ENCODE measurements around the gene GRM4. TPM values are rescaled to one million over a fixed set of nuclear protein-coding genes. Genes with fewer than 3 reads are reported as not detected.

Gene GRM4
- total and polyA plus RNA-seq, 5 donors from 2014 or later: not detected

GRCh38 chr6:33992191-33992590 lies 153.7 kb downstream of the GRM4 start:
- Histone ChIP-seq H3K9me3 (ENCODE audit: control insufficient read depth in 2 of 2, low read length in 2 of 2) (peaks cover under 1 to 2% of the 10 kb centered on the region in 2 experiments), H3K4me1 (ENCODE audit: control insufficient read depth, insufficient read depth, low read length, poor library complexity, severe bottlenecking) (no peaks in the 10 kb centered on the region), H3K4me3 (ENCODE audit: low read depth, low read length) (no peak overlapping the region), H3K27me3 (ENCODE audit: control insufficient read depth, insufficient read depth, low read length) (no peaks in the 10 kb centered on the region), H3K36me3 (ENCODE audit: control insufficient read depth, insufficient read depth, low read length) (no peaks in the 10 kb centered on the region), H3K27ac (ENCODE audit: insufficient read depth, low read length, poor library complexity, severe bottlenecking) (no peak overlapping the region)
- ATAC-seq (ENCODE audit: low read depth in 2 of 2) (no peak), DNase-seq (no peak)
- Mint-ChIP-seq H3K27me3 (peaks cover 24% of the 10 kb centered on the region), H3K4me3 (no peak overlapping the region), H3K27ac (no peak overlapping the region), H3K4me1 (peaks cover 0 to 3% (median 0%) of the 10 kb centered on the region in 4 donors), H3K9me3 (peaks cover 0 to 7% (median 3%) of the 10 kb centered on the region in 7 donors), H3K36me3 (no peaks in the 10 kb centered on the region)

- Mint-ChIP-seq H3K4me3 (no peak overlapping the region), H3K9me3 (peaks cover 0 to 3% (median 0%) of the 10 kb centered on the region in 7 donors), H3K36me3 (no peaks in the 10 kb centered on the region), H3K27ac (peak overlapping the region in 1 of 3 donors; percentile 68), H3K4me1 (peaks cover 0 to 3% (median 0%) of the 10 kb centered on the region in 4 donors), H3K27me3 (peaks cover 24% of the 10 kb centered on the region)
- Histone ChIP-seq H3K9me3 (ENCODE audit: control insufficient read depth in 2 of 2, low read length in 2 of 2) (no peaks in the 10 kb centered on the region), H3K36me3 (ENCODE audit: control insufficient read depth, insufficient read depth, low read length) (no peaks in the 10 kb centered on the region), H3K27ac (ENCODE audit: insufficient read depth, low read length, poor library complexity, severe bottlenecking) (no peak overlapping the region), H3K4me3 (ENCODE audit: low read depth, low read length) (no peak overlapping the region), H3K27me3 (ENCODE audit: control insufficient read depth, insufficient read depth, low read length) (no peaks in the 10 kb centered on the region), H3K4me1 (ENCODE audit: control insufficient read depth, insufficient read depth, low read length, poor library complexity, severe bottlenecking) (no peaks in the 10 kb centered on the region)
- no peak for ATAC-seq (ENCODE audit: low read depth in 2 of 2)
- DNase-seq: no peak
These were observed 154.3 kb downstream of the GRM4 start for GRCh38 chr6:33991610-33992009.

DNA sequence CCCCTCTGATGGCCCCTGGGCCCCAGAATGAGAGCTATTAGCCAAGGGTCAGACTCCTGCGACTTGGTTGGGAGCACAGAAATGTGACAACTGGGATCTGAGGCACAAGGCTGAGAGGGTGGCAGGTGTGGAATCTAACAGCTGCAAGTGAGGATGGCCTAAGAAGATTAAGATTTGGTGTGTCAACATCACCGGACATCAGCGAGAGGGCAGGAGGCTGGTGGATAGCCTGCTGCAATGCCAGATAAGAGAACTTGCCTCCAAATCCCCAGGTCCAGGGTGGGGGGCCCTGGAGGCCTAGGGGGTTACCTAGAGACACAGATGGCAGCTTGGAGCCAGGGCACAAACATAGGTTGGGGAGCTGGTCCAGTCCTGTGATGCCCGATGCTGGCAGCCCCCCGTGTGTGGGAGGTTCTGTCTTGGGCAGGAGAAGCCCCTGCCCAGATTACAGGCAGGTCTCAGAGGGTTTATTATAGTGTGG lies 155.8 kb downstream of the GRM4 start:
- H3K9me3 ChIP-seq (ENCODE audit: control insufficient read depth in 2 of 2, low read length in 2 of 2): no peaks in the 10 kb centered on the region
- Mint-ChIP-seq H3K27ac (no peak overlapping the region), H3K4me1 (peaks cover 0 to 3% (median 0%) of the 10 kb centered on the region in 4 donors), H3K36me3 (no peaks in the 10 kb centered on the region), H3K27me3 (peaks cover 20% of the 10 kb centered on the region), H3K9me3 (peaks cover 0 to 3% (median 0%) of the 10 kb centered on the region in 7 donors), H3K4me3 (no peak overlapping the region)
- no peaks in the 10 kb centered on the region for H3K27me3 ChIP-seq (ENCODE audit: control insufficient read depth, insufficient read depth, low read length)
- no peak for DNase-seq
- no peaks in the 10 kb centered on the region for H3K36me3 ChIP-seq (ENCODE audit: control insufficient read depth, insufficient read depth, low read length)
- H3K27ac ChIP-seq (ENCODE audit: insufficient read depth, low read length, poor library complexity, severe bottlenecking): no peak overlapping the region
- no peak overlapping the region for H3K4me3 ChIP-seq (ENCODE audit: low read depth, low read length)
- H3K4me1 ChIP-seq (ENCODE audit: control insufficient read depth, insufficient read depth, low read length, poor library complexity, severe bottlenecking): no peaks in the 10 kb centered on the region
- ATAC-seq (ENCODE audit: low read depth in 2 of 2): no peak

GRCh38 chr6:33989016-33989854 lies 156.7 kb downstream of the GRM4 start:
- H3K4me3 ChIP-seq (ENCODE audit: low read depth, low read length): no peak overlapping the region
- Mint-ChIP-seq H3K27ac (peak overlapping the region in 1 of 3 donors; percentile 21), H3K4me1 (peaks cover 0 to 3% (median 0%) of the 10 kb centered on the region in 4 donors), H3K4me3 (no peak overlapping the region), H3K36me3 (no peaks in the 10 kb centered on the region), H3K27me3 (peaks cover 15% of the 10 kb centered on the region), H3K9me3 (no peaks in the 10 kb centered on the region)
- H3K36me3 ChIP-seq (ENCODE audit: control insufficient read depth, insufficient read depth, low read length): no peaks in the 10 kb centered on the region
- ATAC-seq (ENCODE audit: low read depth in 2 of 2) (no peak), DNase-seq (no peak)
- H3K27ac ChIP-seq (ENCODE audit: insufficient read depth, low read length, poor library complexity, severe bottlenecking): no peak overlapping the region
- no peaks in the 10 kb centered on the region for H3K27me3 ChIP-seq (ENCODE audit: control insufficient read depth, insufficient read depth, low read length)
- H3K9me3 ChIP-seq (ENCODE audit: control insufficient read depth in 2 of 2, low read length in 2 of 2): no peaks in the 10 kb centered on the region
- H3K4me1 ChIP-seq (ENCODE audit: control insufficient read depth, insufficient read depth, low read length, poor library complexity, severe bottlenecking): no peaks in the 10 kb centered on the region

DNA sequence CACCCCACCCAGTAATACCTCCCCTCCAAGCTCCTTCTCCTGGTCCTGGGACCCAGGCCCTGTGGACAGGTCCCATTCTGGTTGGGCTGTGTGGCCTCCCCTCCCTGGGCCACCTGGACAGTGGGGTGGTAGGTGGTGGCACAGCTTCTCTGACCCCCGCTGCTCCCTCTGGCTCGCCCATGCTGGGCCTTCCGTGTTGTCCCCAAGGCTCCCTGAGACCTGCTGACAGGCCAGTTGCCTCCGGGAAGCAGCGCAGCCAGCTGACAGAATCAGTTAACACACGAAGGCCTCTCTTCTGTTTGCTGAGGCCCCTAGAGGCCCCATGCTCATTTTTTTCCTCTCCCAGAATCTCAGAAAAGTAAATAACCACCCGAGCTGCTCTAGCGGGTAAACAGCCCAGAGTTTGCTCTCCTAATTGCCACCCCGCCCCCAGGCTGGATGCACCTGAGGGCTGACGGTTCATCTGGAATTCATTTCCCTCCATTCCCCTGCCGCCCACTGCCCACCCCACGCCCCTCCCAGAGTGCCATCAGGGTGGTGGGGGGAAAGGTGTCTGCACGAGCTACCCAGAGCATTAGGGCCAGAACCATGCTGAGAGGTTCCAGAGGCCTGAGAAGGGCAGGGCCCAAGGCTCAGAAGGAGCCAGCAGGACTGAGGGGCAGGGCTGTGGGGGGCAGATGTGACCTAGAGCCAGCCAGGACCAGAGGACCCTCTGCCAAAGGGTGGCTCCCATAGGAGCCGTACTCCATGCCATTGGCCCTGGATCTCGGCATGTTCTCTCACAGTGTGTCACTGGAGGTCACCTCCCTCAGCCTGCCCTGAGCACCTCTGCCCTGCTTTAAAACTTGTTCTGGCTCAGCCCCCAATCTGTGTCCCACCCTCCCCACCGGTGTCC lies 157.5 kb downstream of the GRM4 start:
- Mint-ChIP-seq H3K4me1 (peaks cover 0 to under 1% (median 0%) of the 10 kb centered on the region in 4 donors), H3K9me3 (no peaks in the 10 kb centered on the region), H3K27ac (no peak overlapping the region), H3K4me3 (no peak overlapping the region), H3K36me3 (no peaks in the 10 kb centered on the region), H3K27me3 (peaks cover 10% of the 10 kb centered on the region)
- H3K27me3 ChIP-seq (ENCODE audit: control insufficient read depth, insufficient read depth, low read length): no peaks in the 10 kb centered on the region
- H3K36me3 ChIP-seq (ENCODE audit: control insufficient read depth, insufficient read depth, low read length): no peaks in the 10 kb centered on the region
- no peak overlapping the region for H3K27ac ChIP-seq (ENCODE audit: insufficient read depth, low read length, poor library complexity, severe bottlenecking)
- ATAC-seq (ENCODE audit: low read depth in 2 of 2) (no peak), DNase-seq (no peak)
- no peaks in the 10 kb centered on the region for H3K9me3 ChIP-seq (ENCODE audit: control insufficient read depth in 2 of 2, low read length in 2 of 2)
- no peak overlapping the region for H3K4me3 ChIP-seq (ENCODE audit: low read depth, low read length)
- H3K4me1 ChIP-seq (ENCODE audit: control insufficient read depth, insufficient read depth, low read length, poor library complexity, severe bottlenecking): no peaks in the 10 kb centered on the region

- no peak for ATAC-seq (ENCODE audit: low read depth in 2 of 2)
- no peak overlapping the region for H3K4me3 Mint-ChIP-seq
These were observed 158.3 kb downstream of the GRM4 start for GRCh38 chr6:33987531-33988021.

DNA sequence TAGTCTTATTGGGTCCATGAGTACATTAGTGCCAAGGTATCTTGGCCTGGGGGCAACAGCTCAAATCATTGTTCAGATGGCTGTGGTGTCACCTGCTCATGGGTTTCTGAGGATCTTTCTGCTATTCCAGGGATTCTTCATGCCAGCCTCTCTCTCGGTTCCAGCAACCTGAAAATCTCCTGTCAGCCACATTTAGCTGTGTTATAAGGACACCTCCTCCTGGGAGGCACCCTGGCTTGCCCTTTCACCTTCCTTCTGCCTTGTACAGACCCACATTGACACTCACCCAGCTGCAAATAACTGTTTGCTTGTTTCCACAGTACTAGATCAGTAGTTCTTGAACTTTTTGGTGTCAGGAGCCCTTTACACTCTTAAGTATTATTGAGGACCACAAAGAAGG lies 159.9 kb downstream of the GRM4 start:
- Mint-ChIP-seq H3K9me3 (no peaks in the 10 kb centered on the region), H3K27me3 (peaks cover 5% of the 10 kb centered on the region), H3K4me1 (peaks cover 0 to 2% (median 0%) of the 10 kb centered on the region in 4 donors), H3K4me3 (no peak overlapping the region), H3K27ac (no peak overlapping the region), H3K36me3 (no peaks in the 10 kb centered on the region)
- Histone ChIP-seq H3K4me3 (ENCODE audit: low read depth, low read length) (no peak overlapping the region), H3K27me3 (ENCODE audit: control insufficient read depth, insufficient read depth, low read length) (no peaks in the 10 kb centered on the region), H3K27ac (ENCODE audit: insufficient read depth, low read length, poor library complexity, severe bottlenecking) (no peak overlapping the region), H3K4me1 (ENCODE audit: control insufficient read depth, insufficient read depth, low read length, poor library complexity, severe bottlenecking) (no peaks in the 10 kb centered on the region), H3K36me3 (ENCODE audit: control insufficient read depth, insufficient read depth, low read length) (no peaks in the 10 kb centered on the region), H3K9me3 (ENCODE audit: control insufficient read depth in 2 of 2, low read length in 2 of 2) (no peaks in the 10 kb centered on the region)
- DNase-seq (no peak), ATAC-seq (ENCODE audit: low read depth in 2 of 2) (no peak)

More at GRCh38 chr6:33987531-33988021, 158.3 kb downstream of the GRM4 start:
- no peak overlapping the region for H3K4me3 ChIP-seq (ENCODE audit: low read depth, low read length)
- Mint-ChIP-seq H3K9me3 (no peaks in the 10 kb centered on the region), H3K27ac (no peak overlapping the region), H3K4me1 (peaks cover 0 to 2% (median 0%) of the 10 kb centered on the region in 4 donors), H3K27me3 (peaks cover 10% of the 10 kb centered on the region), H3K36me3 (no peaks in the 10 kb centered on the region)
- no peak overlapping the region for H3K27ac ChIP-seq (ENCODE audit: insufficient read depth, low read length, poor library complexity, severe bottlenecking)
- no peak for DNase-seq
- no peaks in the 10 kb centered on the region for H3K27me3 ChIP-seq (ENCODE audit: control insufficient read depth, insufficient read depth, low read length)
- H3K4me1 ChIP-seq (ENCODE audit: control insufficient read depth, insufficient read depth, low read length, poor library complexity, severe bottlenecking): no peaks in the 10 kb centered on the region
- no peaks in the 10 kb centered on the region for H3K9me3 ChIP-seq (ENCODE audit: control insufficient read depth in 2 of 2, low read length in 2 of 2)
- no peaks in the 10 kb centered on the region for H3K36me3 ChIP-seq (ENCODE audit: control insufficient read depth, insufficient read depth, low read length)

Measured in CD4-positive, CD25-positive, alpha-beta regulatory T cell (primary cell).